UCSD-AML1 (cell line): Measurements from ENCODE around the gene GPR146.

ENCODE experiments used
- DNase-seq: peaks from one replicate; lab custom pipeline; 2025; ENCODE audit not compliant: unreplicated experiment; lab: John Stamatoyannopoulos, UW

GPR146 gene

GRCh38 chr7:1090686-1091643, 46.6 kb downstream of the GPR146 start:
- DNase-seq: peak; percentile 31

GRCh38 chr7:1091644-1092027, 47.3 kb downstream of the GPR146 start:
- no peak for DNase-seq

DNA sequence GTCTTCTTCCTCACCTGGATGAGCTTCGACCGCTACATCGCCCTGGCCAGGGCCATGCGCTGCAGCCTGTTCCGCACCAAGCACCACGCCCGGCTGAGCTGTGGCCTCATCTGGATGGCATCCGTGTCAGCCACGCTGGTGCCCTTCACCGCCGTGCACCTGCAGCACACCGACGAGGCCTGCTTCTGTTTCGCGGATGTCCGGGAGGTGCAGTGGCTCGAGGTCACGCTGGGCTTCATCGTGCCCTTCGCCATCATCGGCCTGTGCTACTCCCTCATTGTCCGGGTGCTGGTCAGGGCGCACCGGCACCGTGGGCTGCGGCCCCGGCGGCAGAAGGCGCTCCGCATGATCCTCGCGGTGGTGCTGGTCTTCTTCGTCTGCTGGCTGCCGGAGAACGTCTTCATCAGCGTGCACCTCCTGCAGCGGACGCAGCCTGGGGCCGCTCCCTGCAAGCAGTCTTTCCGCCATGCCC, 47.9 kb downstream of the GPR146 start:
- DNase-seq: no peak

- DNase-seq: no peak
Observed at GRCh38 chr7:1092806-1093501, 48.6 kb downstream of the GPR146 start.

GRCh38 chr7:1093502-1093843, 49.1 kb downstream of the GPR146 start:
- DNase-seq: no peak

DNA sequence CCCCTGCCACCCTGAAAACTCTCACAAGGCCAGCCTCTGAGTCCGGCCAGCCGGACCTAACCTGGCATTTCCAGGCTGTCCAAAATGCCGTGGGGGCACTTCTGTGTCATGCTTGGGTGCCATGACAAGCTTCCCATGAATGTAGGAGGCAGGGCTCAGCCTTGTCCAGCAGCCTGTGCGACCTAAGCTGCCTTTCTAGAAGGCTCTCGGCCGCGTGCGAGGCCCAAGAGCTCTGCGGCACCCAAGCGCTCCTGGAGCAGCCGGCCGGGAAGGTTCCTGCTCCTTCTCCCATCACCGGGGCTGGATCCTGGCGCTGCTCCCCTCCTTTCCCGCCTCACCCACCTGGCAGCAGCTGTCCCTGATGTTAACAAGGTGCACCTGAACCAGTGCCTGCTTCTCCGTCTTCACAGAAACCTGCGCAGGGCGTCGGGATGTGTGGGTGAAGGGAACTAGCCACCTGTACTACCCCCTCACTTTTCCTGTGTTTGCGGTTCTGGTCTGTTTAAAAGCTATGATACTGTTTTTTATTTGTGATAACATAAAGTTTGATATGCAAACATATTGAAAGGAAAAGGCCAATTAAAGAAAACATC, 49.7 kb downstream of the GPR146 start:
- DNase-seq: no peak

GRCh38 chr7:1094870-1095269, 50.5 kb downstream of the GPR146 start:
- no peak for DNase-seq

GRCh38 chr7:1095621-1096155, 51.3 kb downstream of the GPR146 start:
- no peak for DNase-seq

- no peak for DNase-seq
Observed at GRCh38 chr7:1096156-1097119, 52.1 kb downstream of the GPR146 start.

DNA sequence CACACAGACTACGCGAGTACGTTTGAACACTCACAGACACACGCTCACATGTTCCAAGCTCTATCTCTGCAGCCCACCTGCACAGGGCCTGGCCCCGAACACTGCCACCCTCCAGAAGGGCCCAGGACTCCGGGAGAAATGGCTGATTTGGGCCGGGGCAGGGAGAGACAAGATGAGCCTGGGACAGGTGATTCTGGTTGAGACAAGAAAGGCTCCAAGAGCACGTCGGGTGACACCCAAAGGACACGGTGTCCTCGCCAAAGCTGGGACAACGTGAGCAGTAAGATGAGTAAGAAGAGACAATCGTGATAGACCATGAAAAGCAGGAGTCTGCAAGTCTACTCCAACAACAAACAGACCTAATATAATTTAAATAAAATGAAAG, 52.8 kb downstream of the GPR146 start:
- no peak for DNase-seq

DNA sequence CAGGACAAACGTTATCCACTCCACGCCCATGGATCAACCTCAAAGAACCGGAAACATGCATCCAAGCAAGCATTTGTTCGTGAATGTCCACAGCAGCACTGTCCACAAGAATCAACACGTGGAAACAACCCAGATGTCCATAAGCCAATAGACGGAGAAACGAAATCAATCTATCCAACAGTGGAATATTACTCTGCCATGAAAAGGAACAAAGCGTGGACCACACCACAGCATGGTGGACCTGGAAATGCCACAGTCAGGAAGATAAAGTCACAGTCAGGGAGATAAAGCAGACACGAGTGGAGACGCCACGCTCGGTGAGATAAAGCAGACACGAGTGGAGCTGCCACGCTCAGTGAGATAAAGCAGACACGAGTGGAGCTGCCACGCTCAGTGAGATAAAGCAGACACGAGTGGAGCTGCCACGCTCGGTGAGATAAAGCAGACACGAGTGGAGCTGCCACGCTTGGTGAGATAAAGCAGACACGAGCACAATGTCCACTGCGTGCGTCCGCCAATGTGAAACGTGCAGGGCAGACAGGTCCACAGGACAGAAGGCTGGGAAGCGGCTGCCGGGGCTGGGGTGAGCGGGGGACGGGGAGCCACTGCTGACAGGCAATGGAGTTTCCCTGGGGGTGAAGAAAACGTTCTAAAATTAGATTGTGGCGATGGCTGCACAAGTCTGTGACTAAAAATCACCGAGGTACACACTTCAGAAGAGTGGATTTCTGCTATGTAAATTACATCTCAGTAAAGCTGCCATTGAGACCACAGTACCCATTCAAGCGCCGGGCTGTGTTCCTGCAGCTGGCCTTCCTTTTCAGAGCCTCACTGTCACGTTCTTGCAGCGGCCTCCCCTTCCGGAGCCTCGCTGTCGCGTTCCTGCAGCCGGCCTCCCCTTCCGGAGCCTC, 54.2 kb downstream of the GPR146 start:
- DNase-seq: no peak

DNA sequence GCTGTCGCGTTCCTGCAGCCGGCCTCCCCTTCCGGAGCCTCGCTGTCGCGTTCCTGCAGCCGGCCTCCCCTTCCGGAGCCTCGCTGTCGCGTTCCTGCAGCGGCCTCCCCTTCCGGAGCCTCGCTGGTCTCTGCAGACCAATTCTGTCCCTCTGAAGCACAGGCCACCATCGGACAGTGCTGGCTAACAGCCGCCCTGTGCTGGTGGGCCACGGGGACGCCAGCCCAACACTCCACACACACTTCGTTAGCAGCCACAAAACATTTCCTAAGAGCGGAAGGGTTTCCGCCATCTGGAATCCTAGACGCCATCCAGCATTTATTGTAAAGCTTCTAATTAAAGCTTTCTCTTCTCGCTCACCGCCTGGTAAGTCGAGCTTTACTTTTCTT, 54.8 kb downstream of the GPR146 start:
- DNase-seq: no peak

DNA sequence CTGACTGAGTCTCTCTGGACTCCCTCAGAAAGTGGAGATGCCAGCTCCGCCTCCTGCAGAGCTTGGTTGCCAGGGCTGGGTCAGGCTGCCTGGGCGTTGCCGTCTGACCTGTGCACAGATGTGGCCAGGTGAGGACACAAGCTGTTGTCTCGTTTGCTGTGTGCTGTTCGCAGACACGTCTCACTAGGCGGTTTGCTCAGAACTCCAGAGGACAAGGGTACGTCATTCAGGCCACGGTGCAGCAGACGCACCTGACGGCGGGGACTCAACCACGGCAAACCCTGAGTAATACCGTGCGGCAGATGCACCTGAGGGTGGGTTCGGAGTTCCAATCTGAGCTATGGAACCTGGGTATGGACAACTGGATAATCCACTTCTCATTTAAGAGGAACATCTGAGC, 55.3 kb downstream of the GPR146 start:
- no peak for DNase-seq

DNA sequence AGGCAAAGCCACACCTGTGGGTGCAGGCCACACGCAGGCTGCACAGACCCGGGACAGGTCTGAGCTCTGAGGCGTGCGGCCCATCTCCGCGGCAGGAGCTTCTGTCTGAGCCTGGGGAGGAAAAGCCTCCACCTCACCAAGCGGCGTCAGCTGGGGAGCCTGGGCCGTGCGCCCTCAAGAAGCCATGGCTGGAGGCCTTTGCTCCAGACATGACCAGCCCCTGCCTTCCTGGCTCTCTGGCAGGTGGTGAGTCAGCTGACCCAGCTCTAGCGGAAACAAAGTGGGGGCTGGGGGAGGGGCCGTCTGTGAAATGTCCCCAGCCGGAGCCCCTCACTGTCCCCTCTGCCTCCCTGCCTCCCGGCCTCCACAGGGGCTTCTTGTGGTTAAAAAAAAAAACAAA, 56.0 kb downstream of the GPR146 start:
- no peak for DNase-seq

- DNase-seq: no peak
Observed at GRCh38 chr7:1100834-1101562, 56.7 kb downstream of the GPR146 start.

DNA sequence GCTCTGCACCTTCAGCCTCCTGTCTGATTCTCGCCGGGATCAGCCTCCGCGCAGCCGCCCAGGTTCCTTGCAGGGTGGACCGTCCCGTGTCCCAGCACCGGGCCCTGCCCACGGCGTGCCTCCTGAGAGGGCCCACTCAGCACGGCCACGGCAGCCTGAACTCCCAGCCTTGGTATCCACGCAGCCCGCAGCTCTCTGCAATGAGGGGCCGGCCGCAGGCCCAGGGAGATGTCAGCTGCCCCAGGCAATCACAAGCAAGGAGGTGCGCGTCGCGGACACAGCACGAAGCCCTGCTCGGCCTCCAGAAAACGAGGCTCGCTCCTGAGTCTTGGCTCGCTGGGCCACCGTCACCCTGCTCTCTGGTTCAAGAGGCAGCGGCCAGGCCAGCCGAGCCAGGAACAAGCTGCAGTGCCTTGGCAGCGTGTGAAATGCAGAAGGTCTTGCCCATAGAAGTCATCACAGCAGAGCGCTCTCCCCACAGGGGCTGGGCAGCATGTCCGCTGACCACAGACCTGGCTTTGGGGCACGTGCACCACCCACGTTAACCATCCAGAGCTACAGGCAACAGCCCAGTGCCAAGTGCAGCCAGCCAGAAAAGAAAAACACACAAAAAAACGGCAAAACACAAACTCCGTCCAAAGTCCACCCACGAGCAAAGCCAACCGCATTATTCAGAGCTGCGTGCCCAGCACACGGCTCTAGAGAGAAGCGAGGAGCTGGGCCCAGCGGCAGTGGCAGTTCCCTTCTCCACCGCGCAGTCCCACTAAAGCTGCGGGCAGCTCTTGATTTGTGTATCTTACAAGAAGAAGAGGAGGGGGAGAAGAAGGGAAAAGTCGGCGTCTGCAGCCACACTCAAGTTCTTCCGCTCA, 57.5 kb downstream of the GPR146 start:
- DNase-seq: no peak

DNA sequence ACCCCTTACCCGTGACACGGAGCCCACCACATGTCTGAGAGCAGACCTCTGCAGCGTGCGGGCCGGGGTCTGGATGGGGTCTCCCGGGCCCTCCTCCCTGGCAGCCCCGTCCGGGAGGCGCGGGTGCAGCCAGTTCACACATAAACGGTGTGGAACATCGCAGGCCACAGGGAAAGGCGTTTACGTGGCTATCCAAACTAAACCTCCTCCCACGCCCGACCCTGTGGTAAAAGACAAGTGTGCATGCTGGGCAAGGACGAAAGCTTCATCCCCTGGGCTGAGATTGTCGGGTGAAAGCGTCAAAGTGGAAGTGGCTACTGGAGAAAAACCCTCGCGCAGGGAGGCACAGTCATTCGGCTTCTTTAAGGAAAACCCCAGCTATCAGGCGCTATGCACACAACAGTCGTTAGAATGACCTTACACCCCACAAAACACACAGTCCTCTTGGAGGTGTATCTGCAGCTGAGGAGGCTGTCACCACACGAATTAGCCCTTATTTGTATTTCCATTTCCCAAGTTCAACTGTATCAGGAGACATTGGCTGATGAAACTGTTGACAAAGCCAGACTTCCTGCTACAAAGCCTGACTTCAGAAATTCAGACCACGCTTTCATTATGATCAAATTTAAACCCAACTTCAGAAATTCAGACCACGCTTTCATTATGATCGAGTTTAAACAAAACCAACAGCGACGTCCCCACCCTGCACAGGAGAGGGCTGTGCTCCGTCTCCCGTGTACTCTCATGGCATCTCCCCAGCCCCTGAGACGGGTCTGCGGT, 58.9 kb downstream of the GPR146 start:
- peak; percentile 15 for DNase-seq
